Panc1 (cell line): Measurements from ENCODE around the gene SPACA9. TPM values are rescaled to one million over a fixed set of nuclear protein-coding genes. Genes with fewer than 3 reads are reported as not detected.

Source experiments
- ATAC-seq: fragments of 200-7000 bp; cut with Tn5 transposase; 2 replicates; pipeline ENCODE4 v1.9.1; 2020; ENCODE audit warnings: mild to moderate bottlenecking, moderate library complexity
- BruUV-seq: library from RNA; stranded (reverse); fragments of 400-500 nt; replicated peaks from 2 replicates; lab custom pipeline; 2021; lab: Mats Ljungman, UMichigan
- CTCF ChIA-PET: fragments of 300-600 bp; sonication (Branson Sonifier 250); formaldehyde crosslinking; loops from one replicate; lab custom pipeline; 2022; ENCODE audit warnings: antibody characterized with exemption; lab: Charles Lee
- POLR2A ChIA-PET: fragments of 300-600 bp; sonication (Branson Sonifier 250); formaldehyde crosslinking; loops from one replicate; lab custom pipeline; 2022; ENCODE audit warnings: antibody characterized with exemption; lab: Charles Lee
- DNase-seq: peaks from one replicate; pipeline ENCODE4 v3.0.0-alpha.2; 2010; ENCODE audit warnings: low read depth, low spot score
- H3K27ac ChIP-seq: 2 replicates; pipeline ENCODE4 v1.5.1; 2011; ENCODE audit warnings: mild to moderate bottlenecking, low read length, inconsistent platforms
- H3K27me3 ChIP-seq: fragments of 200-500 bp; sonication (Bioruptor generic); 2 replicates; pipeline ENCODE4 v1.6.0; 2014; ENCODE audit warnings: low read length, inconsistent platforms; ENCODE audit not compliant: control insufficient read depth, insufficient read depth
- H3K36me3 ChIP-seq: fragments of 200-500 bp; sonication (Bioruptor generic); 2 replicates; pipeline ENCODE4 v1.5.1; 2014; ENCODE audit warnings: inconsistent platforms, mild to moderate bottlenecking, low read length, moderate library complexity; ENCODE audit not compliant: control insufficient read depth, insufficient read depth
- H3K4me1 ChIP-seq: 2 replicates; pipeline ENCODE4 v1.5.1; 2011; ENCODE audit warnings: inconsistent platforms, mild to moderate bottlenecking, low read length, moderate library complexity; ENCODE audit not compliant: control insufficient read depth, insufficient read depth
- H3K4me3 ChIP-seq, 2 experiments: 2 replicates each; pipeline ENCODE4 v1.5.1; 2011 to 2012; ENCODE audit warnings: low read depth in 2 of 2, low read length in 2 of 2, mild to moderate bottlenecking in 2 of 2, inconsistent platforms in 1 of 2, moderate library complexity in 1 of 2
- H3K9me3 ChIP-seq: fragments of 200-500 bp; sonication (Bioruptor generic); 2 replicates; pipeline ENCODE4 v1.5.1; 2014; ENCODE audit warnings: low read depth, mild to moderate bottlenecking, inconsistent platforms, low read length, moderate library complexity; ENCODE audit not compliant: control insufficient read depth, insufficient read depth
- POLR2AphosphoS5 ChIP-seq: IDR thresholded peaks from 2 replicates; pipeline ENCODE4 v1.6.1; 2012; ENCODE audit warnings: mild to moderate bottlenecking, low read depth, low read length, moderate library complexity
- SIN3A ChIP-seq: IDR thresholded peaks from 2 replicates; pipeline ENCODE4 v1.6.1; 2012; ENCODE audit warnings: low read depth, mild to moderate bottlenecking, low read length, moderate library complexity, borderline replicate concordance; ENCODE audit not compliant: insufficient read depth
- TCF7L2 ChIP-seq: IDR thresholded peaks from 2 replicates; pipeline ENCODE4 v1.6.1; 2011; ENCODE audit warnings: mild to moderate bottlenecking, low read depth, low read length, inconsistent platforms
- in situ Hi-C: cut with HindIII; loops from 2 replicates; pipeline ENCODE4 v1.10.0; 2016; ENCODE audit warnings: low sequenced_read_pairs, low pct_unique_long_range_greater_than_20kb
- intact Hi-C: fragments of 100-400 bp; cut with micrococcal nuclease; formaldehyde crosslinking; loops from one replicate; pipeline ENCODE4 v1.10.0; 2022; ENCODE audit not compliant: unreplicated experiment
- total RNA-seq: library from RNA; stranded (reverse); gene quantifications from one replicate; pipeline ENCODE4 v1.2.1, GENCODE V29; 2021; ENCODE audit not compliant: unreplicated experiment
- TF ChIP-seq, protein P1 (sequence below): fragments of 450-650 bp; IDR thresholded peaks from 2 replicates; pipeline ENCODE4 v1.5.1; 2017; ENCODE audit warnings: mild to moderate bottlenecking
- TF ChIP-seq, protein P2 (sequence below), 2 experiments: IDR thresholded peaks; 2 replicates each; pipeline ENCODE4 v1.6.1; 2011 to 2012; ENCODE audit warnings: low read depth in 2 of 2, control low read depth in 1 of 2, low read length in 1 of 2, mild to moderate bottlenecking in 1 of 2, moderate library complexity in 1 of 2; ENCODE audit not compliant: insufficient read depth in 1 of 2

SPACA9 gene
- total RNA-seq, 1 experiment from 2014 or later, result 3.0 TPM

GRCh38 chr9:132935026-132935425, 56.3 kb downstream of the SPACA9 start:
- in situ Hi-C loops, result no loop called here
- BruUV-seq, result no TSS peak

GRCh38 chr9:132937463-132937901, 58.8 kb downstream of the SPACA9 start:
- Histone ChIP-seq H3K4me1 (peaks cover 2% of the 10 kb centered on the region), H3K9me3 (no peaks in the 10 kb centered on the region), H3K27ac (no peak overlapping the region), H3K4me3 (no peak overlapping the region), H3K27me3 (no peaks in the 10 kb centered on the region), H3K36me3 (no peaks in the 10 kb centered on the region)
- BruUV-seq, result no TSS peak
- intact Hi-C loops (no loop called here), in situ Hi-C loops (no loop called here)
- ATAC-seq (peak; percentile 76), DNase-seq (no peak)
- TF ChIP-seq POLR2AphosphoS5 (no peak), TCF7L2 (no peak), SIN3A (no peak)
- TF ChIP-seq, protein P1, sequence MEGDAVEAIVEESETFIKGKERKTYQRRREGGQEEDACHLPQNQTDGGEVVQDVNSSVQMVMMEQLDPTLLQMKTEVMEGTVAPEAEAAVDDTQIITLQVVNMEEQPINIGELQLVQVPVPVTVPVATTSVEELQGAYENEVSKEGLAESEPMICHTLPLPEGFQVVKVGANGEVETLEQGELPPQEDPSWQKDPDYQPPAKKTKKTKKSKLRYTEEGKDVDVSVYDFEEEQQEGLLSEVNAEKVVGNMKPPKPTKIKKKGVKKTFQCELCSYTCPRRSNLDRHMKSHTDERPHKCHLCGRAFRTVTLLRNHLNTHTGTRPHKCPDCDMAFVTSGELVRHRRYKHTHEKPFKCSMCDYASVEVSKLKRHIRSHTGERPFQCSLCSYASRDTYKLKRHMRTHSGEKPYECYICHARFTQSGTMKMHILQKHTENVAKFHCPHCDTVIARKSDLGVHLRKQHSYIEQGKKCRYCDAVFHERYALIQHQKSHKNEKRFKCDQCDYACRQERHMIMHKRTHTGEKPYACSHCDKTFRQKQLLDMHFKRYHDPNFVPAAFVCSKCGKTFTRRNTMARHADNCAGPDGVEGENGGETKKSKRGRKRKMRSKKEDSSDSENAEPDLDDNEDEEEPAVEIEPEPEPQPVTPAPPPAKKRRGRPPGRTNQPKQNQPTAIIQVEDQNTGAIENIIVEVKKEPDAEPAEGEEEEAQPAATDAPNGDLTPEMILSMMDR, result no peak
- TF ChIP-seq, protein P2, sequence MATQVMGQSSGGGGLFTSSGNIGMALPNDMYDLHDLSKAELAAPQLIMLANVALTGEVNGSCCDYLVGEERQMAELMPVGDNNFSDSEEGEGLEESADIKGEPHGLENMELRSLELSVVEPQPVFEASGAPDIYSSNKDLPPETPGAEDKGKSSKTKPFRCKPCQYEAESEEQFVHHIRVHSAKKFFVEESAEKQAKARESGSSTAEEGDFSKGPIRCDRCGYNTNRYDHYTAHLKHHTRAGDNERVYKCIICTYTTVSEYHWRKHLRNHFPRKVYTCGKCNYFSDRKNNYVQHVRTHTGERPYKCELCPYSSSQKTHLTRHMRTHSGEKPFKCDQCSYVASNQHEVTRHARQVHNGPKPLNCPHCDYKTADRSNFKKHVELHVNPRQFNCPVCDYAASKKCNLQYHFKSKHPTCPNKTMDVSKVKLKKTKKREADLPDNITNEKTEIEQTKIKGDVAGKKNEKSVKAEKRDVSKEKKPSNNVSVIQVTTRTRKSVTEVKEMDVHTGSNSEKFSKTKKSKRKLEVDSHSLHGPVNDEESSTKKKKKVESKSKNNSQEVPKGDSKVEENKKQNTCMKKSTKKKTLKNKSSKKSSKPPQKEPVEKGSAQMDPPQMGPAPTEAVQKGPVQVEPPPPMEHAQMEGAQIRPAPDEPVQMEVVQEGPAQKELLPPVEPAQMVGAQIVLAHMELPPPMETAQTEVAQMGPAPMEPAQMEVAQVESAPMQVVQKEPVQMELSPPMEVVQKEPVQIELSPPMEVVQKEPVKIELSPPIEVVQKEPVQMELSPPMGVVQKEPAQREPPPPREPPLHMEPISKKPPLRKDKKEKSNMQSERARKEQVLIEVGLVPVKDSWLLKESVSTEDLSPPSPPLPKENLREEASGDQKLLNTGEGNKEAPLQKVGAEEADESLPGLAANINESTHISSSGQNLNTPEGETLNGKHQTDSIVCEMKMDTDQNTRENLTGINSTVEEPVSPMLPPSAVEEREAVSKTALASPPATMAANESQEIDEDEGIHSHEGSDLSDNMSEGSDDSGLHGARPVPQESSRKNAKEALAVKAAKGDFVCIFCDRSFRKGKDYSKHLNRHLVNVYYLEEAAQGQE (IDR thresholded peaks at IDR 0.05; ENCODE audit: insufficient read depth in 1 of 2, low read depth in 2 of 2, low read length in 1 of 2), result no peak
- ChIA-PET CTCF (no interaction called here), POLR2A (no interaction called here)

More at GRCh38 chr9:132935026-132935425, 56.3 kb downstream of the SPACA9 start:
- intact Hi-C loops, result no loop called here
- Histone ChIP-seq H3K36me3 (no peaks in the 10 kb centered on the region), H3K27me3 (no peaks in the 10 kb centered on the region), H3K4me3 (no peak overlapping the region), H3K27ac (no peak overlapping the region), H3K9me3 (no peaks in the 10 kb centered on the region), H3K4me1 (no peaks in the 10 kb centered on the region)
- POLR2A ChIA-PET, result interaction anchor here (0.6 kb wide), 2 partner anchors 8 to 372 kb away, joined by 3 to 4 read pairs; no protein-coding TSS in a partner anchor
- ATAC-seq (no peak), DNase-seq (no peak)
- TF ChIP-seq, protein P1, result no peak
- TF ChIP-seq POLR2AphosphoS5, result no peak
- no peak for TF ChIP-seq SIN3A
- TF ChIP-seq TCF7L2, result no peak
- TF ChIP-seq, protein P2 (IDR thresholded peaks at IDR 0.05; ENCODE audit: insufficient read depth in 1 of 2, low read depth in 2 of 2, low read length in 1 of 2), result no peak
- CTCF ChIA-PET, result no interaction called here
